Activated T-cell treated with anti-CD3 and anti-CD28 coated beads, Interleukin-2, amount 50 U/mL, for 1 hour (primary cell): Measurements from ENCODE around the gene C5AR1.
"Not testable (repeated sequence)": the region's sequence is repeated elsewhere in the genome, so short reads cannot be mapped to it uniquely, and the experiment has no call there.

Source experiments
- DNase-seq: peaks from one replicate; pipeline ENCODE4 v3.0.0-alpha.2; 2020

Gene C5AR1

DNA sequence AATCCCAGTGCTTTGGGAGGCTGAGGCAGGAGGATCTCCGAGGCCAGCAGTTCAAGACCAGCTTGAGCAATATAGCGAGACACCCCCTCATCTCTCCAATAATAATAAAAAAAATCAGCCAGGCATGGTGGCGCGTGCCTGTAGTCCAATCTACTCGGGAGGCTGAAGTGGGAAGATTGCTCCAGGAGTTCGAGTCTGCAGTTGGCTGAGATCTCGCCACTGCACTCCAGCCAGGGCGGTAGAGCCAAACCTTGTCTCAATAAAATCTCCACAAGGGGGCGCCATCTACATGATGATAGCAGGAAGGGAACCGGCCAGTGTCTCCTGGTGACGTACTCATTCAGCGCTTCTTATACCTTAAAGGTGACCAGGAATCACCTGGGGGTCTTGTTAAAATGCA is 13.6 kb upstream of the C5AR1 start:
- DNase-seq: peak; percentile 60

DNA sequence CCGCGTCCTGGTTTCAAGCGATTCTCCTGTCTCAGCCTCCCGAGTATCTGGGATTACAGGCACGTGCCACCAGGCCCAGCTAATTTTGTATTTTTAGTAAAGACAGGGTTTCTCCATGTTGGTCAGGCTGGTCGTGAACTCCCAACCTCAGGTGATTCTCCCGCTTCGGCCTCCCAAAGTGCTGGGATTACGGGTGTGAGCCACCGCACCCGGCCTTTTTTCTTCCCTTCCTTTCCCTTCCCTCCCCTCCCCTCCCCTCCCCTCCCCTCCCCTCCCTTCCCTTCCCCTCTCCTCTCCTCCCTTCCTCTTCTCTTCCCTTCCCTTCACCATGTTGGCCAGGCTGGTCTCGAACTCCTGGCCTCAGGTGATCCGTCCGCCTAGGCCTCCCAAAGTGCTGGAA is 8.8 kb upstream of the C5AR1 start:
- not testable (repeated sequence) for DNase-seq

DNA sequence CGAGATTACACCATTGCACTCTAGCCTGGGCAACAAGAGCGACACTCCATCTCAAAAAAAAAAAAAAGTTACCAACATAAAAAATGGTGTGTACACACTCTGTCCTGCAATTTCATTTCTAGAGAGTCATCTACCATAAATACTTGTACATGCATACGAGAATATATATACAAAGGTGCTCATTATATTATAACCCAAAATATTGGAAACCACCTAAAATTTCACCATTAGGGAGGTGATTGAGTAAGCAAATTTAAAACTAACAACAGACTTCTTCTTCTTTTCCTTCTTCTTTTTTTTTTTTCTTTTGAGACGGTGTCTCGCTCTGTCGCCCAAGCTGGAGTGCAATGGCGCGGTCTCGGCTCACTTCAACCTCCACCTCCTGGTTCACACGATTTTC is 7.4 kb upstream of the C5AR1 start:
- no peak for DNase-seq

DNA sequence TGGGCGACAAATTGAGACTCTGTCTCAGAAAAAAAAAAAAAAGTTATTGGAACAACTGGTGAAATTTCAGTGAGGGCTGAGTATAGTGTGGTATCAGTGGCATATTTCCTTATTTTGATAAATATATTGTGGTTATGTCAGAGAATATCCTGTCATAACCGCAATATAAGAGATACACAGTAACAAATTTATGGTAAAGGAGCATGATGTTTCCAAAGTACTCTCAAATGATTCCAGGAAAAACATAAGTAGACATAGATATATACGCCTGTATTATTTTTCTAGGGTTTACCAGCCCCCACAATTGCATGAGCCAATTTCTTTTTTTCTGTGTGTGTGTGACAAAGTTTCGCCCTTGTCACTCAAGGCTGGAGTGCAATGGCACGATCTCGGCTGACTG is 5.7 kb upstream of the C5AR1 start:
- no peak for DNase-seq

DNA sequence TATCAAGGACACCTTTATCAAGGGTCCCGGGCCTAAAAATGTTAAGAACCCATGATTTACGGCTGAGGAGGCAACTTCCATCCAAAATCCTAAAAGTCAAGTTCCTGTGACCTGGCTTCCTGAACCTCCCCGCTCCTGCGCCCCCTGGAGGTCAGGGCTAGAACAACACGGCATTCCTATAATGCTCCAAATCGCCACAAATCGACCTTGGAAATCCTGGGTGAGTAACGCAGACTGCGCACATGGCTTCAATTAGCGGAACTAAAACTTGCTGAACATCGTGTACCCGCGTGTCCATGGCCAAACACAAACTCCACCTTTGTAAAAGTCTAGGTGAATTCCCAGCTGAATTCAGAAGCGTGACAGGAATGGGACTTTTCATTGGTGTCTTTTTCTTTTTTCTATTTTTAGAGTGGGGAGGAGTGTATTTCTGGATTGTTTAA is 4.3 kb upstream of the C5AR1 start:
- peak; percentile 69 for DNase-seq

DNA sequence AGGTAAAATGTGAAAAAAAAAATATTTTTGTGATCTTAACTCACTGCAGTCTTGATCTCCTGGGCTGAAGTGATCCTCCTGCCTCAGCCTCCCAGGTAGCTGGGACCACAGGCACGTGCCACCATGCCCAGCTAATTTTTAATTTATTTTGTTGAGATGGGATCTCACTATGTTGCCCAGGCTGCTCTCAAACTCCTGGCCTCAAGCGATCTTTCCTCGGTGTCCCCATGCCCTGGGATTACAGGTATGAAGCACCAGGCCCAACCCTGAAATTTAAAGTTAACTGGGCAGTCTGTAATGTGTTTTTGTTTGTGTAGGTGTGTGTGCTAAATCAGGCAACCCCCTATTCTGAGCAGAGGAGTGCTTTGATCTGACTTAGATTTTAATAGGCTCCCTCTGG is 3.4 kb upstream of the C5AR1 start:
- no peak for DNase-seq

DNA sequence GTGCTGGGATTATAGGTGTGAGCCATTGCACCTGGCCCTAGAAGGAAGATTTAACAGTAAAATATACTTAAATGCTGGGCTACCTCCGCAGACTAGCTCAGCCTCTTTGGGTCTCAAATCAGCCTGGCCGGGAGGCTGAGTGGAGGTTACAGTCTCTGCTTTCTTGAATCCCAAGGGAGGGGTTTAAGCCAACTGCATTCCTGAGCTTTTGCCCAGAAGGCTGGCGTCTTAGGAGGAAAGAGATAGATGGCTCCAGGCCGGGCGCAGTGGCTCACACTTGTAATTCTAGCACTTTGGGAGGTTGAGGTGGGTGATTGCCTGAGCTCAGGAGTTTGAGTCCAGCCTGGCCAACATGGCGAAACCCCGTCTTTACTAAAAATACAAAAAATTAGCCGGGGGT is 623 bp upstream of the C5AR1 start:
- no peak for DNase-seq

DNA sequence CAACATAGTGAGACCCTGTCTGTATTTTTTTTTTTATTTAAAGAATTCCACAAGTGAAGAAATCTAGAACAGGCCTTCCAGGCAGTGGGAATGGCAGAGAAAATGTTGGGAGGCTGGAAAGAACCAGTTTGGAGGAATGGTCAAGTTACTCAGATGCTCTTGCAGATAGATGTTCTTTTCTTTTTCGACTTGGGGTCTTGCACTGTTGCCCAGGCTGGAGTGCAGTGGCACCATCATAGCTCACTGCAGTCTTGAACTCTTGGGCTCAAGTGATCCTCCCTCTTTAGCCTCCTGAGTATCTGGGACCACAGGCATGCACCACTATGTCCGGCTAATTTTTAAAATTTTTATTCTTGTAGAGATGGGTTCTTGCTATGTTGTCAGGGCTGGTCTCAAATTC is 662 bp downstream of the C5AR1 start:
- no peak for DNase-seq

DNA sequence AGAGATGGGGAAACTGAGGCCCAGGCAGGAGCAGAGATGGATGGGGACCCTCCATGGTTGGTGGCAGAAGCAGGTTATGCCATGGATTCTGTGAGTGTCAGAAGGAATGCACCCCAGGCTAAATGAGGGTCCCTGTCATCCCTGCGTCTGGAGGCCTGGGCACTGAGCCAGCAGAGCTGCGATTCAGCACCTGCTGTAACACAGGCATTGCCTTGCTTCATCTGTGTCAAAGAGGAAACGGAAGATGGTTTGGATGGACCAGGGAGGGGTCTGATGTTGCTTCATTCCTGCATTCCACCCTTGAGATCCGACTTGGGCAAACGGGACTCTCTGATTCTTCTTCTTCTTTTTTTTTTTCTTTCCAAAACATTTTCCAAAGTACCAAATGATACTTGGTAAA is 1.2 kb downstream of the C5AR1 start:
- DNase-seq: no peak

DNA sequence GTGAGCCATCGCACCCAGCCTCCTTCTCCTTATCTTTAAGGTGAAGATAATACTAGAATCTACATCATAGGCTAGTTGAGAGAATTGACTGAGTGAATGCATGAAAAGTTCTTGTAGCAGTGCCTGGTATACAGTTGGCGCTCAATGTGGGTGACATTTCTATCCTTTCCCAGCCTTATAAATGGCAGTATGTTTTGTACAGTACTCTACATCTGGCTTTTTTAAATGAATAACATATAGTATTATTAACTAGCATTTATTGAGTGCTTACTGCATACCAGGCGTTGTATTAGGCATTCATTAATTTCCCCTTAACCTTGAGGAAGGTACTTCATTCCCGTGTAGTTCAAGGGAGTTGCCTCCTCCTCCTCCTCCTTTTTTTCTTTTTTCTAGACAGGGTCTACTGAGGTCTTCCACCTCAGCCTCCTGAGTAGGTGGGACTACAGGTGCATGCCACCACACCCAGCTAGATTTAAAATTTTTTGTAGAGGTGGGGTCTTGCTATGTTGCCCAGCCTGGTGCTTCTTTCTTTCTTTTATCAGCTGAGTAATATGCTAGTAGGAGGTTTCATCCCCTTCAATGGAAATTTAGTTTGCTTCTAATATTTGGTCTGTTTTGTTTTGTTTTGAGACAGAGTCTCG is 2.8 kb downstream of the C5AR1 start:
- DNase-seq: no peak

DNA sequence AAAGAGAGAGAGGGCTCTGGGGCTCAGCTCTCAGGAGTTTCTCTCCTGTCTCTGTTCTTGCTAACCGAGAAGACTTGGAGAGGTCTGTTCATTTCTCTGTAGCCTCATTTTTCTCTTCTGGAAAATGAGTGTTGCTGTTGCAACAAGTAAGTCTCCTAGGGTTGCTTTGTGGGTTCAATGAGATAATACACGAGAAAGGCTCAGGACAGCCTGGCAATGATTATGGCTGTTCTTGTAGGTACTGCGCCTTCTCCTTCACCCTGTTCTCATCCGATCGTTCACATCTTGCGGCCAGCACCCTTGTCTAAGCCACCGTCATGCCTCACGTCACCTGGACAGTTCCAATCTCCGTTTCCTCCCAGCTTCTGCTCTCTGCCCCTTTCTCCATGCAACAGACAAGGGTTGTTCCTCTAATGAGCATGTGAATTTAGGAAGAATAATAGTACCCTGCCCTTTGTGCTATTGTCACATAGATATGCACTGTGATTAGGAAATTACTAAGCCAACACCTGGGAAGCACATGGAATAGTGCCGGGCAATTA is 4.2 kb downstream of the C5AR1 start:
- DNase-seq: no peak

DNA sequence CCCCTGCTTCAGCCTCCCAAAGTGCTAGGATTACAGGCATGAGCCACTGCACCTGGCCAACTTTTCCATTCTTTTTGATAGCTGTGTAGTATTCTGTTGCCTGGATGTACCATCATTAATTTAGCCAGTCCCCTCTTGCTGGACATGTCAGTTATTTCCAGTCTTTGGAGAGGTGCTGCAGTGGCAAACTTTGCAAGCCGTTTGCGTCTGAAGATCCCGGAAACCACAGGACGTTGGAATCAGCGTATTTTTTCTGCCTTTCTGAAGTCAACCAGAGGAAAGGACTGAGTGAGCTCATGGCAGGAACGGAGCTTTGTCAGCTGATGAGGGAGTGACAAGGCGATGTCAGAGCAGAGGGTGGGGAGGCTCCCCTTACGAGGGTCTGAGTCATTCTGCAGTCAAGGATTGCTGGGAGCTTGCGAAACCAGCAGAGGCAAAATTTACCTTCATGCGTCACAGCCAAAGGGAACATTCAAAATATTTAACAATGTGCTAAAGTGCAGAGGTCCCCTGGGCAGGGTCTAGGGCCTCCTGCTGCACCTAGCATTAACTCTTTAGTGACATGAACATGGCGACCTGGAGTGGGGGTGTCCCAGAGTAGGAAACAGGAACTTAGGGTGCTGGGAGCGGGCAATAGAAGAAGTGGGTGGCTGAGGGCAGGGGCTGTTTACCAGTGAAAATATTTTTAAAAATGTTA is 5.6 kb downstream of the C5AR1 start:
- no peak for DNase-seq

DNA sequence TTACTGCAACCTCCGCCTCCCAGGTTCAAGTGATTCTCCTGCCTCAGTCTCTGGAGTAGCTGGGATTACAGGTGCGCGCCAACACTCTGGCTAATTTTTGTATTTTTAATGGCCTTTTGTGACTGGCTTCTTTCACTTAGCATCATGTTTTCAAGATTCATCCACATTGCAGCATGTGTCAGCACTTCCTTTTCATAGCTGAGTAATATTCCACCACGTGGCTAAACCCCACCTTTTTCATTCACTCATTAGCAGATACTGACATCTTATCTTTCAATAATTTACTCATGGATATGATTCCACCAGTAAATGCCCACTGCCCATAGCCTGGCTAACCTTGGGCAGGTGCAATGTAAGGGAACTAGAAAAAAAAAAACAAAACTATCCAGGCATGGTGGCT is 6.9 kb downstream of the C5AR1 start:
- DNase-seq: no peak

DNA sequence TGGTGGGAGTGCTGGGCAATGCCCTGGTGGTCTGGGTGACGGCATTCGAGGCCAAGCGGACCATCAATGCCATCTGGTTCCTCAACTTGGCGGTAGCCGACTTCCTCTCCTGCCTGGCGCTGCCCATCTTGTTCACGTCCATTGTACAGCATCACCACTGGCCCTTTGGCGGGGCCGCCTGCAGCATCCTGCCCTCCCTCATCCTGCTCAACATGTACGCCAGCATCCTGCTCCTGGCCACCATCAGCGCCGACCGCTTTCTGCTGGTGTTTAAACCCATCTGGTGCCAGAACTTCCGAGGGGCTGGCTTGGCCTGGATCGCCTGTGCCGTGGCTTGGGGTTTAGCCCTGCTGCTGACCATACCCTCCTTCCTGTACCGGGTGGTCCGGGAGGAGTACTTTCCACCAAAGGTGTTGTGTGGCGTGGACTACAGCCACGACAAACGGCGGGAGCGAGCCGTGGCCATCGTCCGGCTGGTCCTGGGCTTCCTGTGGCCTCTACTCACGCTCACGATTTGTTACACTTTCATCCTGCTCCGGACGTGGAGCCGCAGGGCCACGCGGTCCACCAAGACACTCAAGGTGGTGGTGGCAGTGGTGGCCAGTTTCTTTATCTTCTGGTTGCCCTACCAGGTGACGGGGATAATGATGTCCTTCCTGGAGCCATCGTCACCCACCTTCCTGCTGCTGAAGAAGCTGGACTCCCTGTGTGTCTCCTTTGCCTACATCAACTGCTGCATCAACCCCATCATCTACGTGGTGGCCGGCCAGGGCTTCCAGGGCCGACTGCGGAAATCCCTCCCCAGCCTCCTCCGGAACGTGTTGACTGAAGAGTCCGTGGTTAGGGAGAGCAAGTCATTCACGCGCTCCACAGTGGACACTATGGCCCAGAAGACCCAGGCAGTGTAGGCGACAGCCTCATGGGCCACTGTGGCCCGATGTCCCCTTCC is 10.5 kb downstream of the C5AR1 start:
- no peak for DNase-seq

DNA sequence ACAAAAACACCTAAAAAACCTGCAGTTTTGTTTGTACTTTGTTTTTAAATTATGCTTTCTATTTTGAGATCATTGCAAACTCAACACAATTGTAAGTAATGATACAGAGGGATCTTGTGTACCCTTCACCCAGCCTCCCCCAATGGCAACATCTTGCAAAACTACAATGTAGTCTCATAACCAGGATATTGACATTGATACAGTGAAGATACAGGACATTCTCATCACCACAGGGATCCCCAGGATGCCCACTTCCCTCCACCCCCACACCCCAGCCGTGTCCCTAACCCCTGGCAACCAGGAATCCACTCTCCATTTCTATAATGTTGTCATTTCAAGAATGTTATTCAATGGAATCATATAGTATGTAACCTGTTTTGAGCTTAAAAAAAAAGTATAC is 12.0 kb downstream of the C5AR1 start:
- no peak for DNase-seq

DNA sequence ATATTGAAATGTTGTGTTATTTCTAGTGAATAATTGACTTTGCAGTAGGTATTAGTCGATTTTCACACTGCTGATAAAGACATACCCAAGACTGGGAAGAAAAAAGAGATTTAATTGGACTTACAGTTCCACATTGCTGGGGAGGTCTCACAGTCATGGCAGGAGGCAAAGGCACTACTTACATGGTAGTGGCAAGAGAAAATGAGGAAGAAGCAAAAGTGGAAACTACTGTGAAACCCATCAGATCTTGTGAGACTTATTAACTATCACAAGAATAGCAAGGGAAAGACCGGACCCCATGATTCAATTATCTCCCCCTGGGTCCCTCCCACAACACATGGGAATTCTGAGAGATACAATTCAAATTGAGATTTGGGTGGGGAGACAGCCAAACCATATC is 12.4 kb downstream of the C5AR1 start:
- no peak for DNase-seq

DNA sequence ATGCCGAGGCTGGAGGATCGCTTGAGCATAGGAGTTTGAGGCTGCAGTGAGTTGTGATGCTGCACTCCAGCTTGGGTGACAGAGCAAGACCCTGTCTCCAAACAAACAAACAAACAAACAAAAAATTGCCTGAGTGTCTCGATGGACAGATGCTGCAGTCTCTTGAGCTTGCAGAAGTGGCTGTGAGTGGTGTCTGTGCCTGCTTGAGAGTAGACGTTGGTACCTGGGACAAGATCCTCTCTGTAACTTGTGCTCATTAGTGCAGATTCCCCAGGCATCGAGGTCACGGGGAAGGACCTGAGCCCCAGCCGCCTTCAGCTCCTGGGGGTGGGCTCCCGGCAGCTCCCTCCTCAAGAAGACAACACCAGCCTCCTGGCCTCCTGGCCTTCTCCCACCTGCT is 13.7 kb downstream of the C5AR1 start:
- no peak for DNase-seq

DNA sequence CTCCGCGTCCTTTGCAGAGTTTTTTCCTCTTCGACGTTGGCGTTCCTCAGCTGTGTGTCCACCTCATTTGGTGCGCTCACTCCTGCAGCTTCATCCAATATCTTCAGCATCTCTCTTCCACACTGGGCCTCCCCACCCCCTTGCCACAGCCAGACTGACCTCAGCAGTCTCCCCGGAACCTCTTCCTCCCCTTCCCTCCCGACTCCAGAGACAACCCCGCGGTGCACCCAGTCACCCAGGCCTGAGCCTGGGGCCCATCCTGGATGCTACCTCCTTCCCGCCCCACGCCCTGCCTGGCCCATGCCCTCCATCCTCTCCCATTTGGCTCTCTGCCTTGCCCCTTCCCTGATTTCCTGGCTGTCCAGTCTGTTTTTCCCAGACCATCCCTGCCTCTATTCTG is 14.2 kb downstream of the C5AR1 start:
- DNase-seq: no peak

DNA sequence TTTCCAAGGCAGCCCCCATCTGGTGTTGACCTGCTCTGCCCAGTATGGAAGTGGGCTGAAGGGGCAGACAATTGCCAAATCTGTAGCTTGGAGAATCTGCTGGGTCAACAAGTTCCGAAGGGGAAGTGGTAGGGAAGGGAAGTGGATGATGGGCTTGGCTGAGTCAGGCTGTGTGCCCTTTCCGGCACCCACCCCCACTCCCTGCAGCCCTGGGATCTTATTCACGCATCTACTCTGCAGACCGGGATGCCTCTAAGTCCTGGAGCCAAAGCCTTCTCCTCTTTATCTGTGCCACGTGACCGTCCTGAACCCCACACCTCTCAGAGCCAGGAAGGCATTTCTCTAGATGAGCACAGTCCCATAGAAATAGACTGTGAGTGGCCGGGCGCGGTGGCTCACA is 14.8 kb downstream of the C5AR1 start:
- DNase-seq: no peak

DNA sequence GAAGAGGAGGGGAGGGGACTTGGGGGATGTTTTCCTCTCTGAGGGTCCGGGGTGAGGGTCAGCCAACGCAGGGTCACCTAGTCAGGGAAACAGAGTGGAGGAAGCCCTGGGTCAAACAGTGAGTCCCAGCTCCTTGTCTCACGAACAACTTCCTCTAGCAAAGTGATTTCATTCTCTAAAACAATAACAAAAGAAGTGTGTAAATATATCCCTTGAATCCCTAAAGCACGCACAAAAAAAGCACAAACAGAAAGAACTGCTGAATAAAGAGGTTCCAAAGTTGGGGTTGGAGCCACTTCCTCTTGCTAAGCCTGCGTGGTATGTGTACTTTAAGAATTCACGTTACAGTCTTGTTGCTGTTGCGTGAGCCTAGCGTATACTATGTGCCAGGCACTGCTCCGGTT is 20.8 kb downstream of the C5AR1 start:
- DNase-seq: no peak

DNA sequence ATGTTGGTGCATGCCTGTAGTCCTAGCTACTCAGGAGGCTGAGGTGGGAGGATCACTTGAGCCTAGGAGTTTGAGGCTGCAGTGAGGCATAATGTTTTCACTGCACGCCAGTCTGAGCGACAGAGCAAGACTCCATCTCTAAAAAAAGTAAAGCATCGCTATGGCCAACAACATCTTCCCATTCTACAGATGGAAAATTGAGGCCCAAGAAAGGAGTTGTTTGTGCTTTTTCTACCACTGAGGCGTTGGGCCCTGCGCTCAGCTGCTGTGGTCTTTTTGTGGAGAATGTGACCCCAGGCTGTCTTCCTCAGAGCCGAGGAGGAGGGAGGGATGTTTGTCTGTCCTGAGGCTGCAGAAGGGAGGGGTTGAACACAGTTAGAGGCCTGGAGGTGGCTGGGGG is 21.8 kb downstream of the C5AR1 start:
- no peak for DNase-seq

DNA sequence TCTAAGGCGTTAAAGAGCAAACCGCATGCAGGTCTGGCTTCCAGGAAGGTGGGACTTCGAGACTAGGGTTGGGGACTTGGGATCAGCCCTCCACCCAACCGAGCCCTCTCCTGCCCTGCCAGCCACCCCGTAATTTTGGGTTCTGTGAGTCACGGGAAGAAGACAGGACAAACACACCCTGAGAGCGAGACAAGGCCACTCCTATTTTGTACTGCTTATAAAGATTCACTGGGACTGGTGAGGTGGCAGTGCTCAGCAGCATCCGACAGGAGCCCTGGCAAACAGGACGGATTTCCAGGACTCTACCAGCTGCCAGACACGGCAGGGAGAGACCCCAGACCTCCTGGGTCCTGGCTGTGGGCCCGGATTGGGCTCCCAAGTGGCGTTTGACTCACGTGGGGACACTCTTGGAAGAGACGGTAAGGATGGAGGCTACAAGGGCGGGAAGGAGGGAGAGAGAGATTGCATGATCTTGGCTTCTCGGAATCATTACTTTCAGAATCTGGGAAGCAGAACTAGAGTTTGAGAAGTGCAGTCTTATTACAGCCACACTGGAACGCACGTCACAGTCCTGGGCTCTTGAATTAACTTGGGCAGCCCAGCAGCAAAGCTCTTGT is 22.4 kb downstream of the C5AR1 start, which contains the start of gene C5AR2:
C5AR2 (plus strand) TSS at position 245 of the 617 bp plus-strand sequence. CDS start 8,625 bp downstream, outside the sequence.
- no peak for DNase-seq
